ENCODE results near the gene MRPS35.

MRPS35 gene

GRCh38 chr12:27772328-27773049 is 61.9 kb downstream of the MRPS35 start:
- no peak for DNase-seq (ENCODE audit: low read depth)

DNA sequence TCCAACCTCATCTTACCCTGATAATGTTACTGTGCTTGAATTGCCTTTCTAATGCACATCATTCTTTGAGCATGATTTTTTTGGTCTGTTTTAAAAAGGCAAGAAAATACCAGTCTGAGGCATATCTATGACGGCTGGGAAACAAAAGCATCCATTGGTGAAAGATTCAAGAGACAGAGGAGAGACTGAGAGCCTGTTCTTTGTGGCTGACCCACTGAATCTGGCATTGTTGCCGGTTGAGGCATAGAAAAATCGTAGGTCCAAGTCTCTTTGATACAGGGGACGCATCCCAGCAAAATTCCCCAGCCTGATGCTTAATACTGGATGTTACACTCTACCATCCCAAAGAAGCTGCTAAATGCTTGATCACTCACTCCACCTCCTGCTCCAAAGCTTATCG is 66.5 kb downstream of the MRPS35 start:
- DNase-seq (ENCODE audit: low read depth), result no peak

DNA sequence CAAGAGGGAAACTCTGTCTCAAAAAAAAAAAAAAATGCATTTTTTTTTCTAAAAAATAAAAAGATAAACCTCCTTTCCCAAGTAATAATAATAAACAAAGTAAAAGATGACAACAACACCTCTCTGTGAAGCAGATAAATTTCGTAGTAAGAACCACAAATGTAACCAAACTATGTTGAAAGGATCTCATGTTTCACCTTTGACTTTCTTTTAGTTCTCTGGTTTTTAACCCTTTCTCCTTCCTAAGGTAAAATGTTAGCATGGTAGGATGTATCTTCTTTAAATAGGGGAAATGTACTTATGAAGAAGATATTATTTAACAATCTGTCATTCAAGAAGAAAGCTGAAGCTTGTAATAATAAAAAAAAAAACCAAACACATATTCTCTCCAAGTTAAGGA is 67.6 kb downstream of the MRPS35 start:
- no peak for DNase-seq (ENCODE audit: low read depth)

DNA sequence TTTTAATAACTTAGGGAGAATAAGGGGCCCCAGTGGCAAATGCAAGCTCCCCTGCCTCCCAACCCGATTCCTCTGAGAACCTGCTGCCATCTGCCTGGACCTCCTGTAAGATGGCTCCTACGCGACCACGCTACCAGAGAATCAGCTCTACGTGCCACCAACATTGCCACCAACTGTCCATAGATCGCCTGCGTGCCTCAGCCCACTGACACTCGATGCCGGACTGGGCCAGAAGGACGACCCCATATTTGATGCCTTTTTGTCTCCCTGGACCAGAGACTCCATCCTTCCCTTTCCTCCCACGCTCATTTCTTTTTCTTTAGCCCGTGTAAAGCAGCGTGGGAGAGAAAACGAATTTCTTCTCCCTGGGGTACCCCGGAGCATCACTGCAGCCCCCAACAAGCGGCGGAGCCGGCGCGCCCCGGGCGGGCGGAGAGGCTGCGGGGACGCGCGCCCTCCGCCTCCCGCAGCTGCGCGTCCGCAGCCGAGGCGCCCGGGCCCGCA is 68.8 kb downstream of the MRPS35 start:
- peak; percentile 5 for DNase-seq (ENCODE audit: low read depth)

GRCh38 chr12:27779920-27780611 is 69.4 kb downstream of the MRPS35 start, which contains the start of the genes KLHL42 and MANSC4:
TSS of gene KLHL42 (plus strand) at chr12:27780233. CDS start at chr12:27780331, 98 bp downstream.
TSS of gene MANSC4 (minus strand) at chr12:27780236. CDS start at chr12:27771276, 8,960 bp downstream.
- DNase-seq (ENCODE audit: low read depth), result peak; percentile 42

DNA sequence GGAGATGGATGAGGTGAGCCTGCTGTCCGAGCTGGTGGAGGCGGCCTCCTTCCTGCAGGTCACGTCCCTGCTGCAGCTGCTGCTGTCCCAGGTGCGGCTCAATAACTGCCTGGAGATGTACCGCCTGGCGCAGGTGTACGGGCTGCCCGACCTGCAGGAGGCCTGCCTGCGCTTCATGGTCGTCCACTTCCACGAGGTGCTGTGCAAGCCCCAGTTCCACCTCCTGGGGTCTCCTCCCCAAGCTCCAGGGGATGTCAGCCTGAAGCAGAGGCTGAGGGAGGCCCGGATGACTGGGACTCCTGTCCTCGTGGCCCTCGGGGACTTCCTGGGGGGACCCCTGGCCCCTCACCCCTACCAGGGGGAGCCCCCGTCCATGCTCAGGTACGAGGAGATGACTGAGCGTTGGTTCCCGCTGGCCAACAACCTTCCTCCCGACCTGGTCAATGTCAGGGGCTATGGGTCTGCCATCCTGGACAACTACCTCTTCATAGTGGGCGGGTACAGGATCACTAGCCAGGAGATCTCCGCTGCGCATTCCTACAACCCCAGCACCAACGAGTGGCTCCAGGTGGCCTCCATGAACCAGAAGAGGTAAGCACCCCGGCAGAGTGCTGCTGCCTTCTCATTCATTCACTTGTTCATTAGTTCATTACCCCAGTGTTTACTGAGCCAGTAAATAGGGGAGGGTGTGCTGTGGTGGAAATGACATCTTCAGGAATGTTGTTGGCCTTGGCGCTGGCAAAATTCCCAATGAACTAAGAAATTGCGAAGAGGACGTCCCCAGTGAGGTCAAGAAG is 70.2 kb downstream of the MRPS35 start:
- no peak for DNase-seq (ENCODE audit: low read depth)

- no peak for DNase-seq (ENCODE audit: low read depth)
These were observed 71.0 kb downstream of the MRPS35 start for GRCh38 chr12:27781680-27782079.

DNA sequence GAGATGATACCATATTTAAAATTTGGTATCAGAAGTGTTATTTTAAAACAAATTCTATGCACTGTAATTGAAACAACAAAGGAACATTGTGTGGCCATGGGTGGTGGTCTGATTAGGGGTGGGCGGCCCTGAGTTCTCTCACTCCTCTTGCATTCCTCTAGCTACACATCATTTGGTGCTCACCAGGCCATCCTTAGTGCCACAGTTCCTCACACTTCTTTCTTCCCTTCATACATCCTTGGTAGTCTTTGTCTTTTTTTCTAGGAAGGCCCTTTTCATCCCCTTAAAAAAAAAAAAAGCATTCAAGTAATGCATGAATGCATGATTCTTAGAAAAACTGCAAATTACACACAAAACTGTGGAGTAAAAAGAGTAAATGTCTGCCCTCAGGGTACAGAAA is 71.8 kb downstream of the MRPS35 start:
- no peak for DNase-seq (ENCODE audit: low read depth)

DNA sequence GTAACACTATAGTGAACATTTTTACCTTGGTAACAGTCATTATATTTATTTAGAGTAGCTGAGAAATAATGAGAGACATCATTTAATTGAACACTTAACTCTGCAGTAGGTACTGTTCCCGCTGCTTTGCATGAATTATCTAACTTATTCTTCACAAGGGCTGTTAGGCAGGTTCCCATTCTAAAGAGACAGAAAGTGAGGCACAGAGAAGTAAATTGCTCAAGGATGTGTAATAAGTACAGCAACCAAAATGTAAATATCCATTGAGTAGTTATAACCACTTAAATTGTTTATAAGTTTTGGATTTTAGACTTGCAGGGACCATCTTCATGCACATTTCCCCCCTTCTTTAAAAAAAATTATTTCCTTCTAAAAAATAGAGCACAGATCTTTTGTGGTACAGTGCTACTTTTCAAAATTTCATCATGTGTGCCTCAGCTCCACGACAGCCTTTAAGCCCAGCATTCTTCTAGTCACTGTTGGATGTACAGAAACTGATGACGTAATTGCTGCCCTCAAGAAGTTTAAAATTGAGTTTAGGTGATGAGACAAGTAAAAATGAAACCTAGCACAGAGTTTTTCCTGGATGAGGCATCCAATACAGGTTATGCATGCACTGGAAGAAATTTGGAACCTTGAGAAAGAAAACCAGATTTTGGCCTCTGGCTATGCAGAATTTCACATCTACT is 75.4 kb downstream of the MRPS35 start:
- no peak for DNase-seq (ENCODE audit: low read depth)

- DNase-seq (ENCODE audit: low read depth), result no peak
These were observed 76.9 kb downstream of the MRPS35 start for GRCh38 chr12:27787559-27787958.

DNA sequence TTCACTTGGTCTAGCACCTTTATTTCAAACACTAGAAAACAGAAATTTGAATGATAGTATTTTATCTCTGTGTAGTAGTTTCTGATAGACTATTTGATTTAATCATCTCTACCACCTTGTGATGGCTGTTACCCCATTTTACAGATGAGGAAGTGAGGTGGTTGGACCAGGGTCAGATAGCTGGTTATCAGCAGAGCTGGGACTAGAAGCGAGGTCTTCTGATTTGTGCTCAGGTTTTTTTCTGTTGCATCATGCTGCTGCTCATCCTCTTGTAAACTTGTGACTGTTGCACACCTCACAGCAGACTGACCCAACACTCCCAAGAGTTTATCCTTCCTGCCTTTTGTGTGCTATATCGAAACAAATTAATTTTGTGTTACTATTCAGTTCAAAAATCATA is 79.5 kb downstream of the MRPS35 start:
- no peak for DNase-seq (ENCODE audit: low read depth)

DNA sequence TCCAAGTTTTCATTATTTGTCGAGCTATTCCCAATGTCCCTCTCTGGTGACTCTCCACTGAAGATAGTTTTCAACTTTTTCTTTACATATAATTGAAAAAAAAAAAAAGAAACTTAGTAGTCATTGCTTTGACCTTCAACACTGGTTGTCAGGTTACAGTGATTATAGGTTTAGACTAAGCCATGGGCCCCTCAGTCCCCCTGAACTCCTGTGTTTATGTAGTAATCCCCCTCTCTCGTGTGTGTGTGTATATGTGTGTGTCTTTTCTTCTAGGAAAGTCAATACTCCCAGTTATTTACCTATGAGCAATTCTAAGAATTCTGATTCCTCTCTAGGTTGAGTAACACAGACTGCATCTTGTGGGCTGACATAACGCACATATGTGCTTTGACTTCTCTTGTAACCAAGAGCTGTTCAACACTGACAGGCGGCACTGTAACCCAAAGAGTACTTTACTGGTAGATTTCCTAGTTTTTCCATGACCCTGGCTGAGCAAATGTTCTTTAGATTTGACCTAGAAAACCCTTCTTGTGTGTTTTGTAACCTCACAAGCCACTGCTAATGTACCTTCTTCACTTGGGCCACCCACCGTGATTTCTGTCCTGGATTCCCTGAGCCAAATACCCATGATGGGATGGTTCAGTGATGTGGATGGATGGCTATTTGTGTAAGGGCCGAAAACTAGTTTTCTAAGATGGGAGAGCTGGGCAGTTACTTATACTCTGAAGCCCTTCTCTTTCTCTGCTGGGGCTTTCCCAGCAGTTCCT is 84.4 kb downstream of the MRPS35 start:
- no peak for DNase-seq (ENCODE audit: low read depth)

- DNase-seq (ENCODE audit: low read depth), result no peak
These were observed 85.5 kb downstream of the MRPS35 start for GRCh38 chr12:27796128-27796527.

DNA sequence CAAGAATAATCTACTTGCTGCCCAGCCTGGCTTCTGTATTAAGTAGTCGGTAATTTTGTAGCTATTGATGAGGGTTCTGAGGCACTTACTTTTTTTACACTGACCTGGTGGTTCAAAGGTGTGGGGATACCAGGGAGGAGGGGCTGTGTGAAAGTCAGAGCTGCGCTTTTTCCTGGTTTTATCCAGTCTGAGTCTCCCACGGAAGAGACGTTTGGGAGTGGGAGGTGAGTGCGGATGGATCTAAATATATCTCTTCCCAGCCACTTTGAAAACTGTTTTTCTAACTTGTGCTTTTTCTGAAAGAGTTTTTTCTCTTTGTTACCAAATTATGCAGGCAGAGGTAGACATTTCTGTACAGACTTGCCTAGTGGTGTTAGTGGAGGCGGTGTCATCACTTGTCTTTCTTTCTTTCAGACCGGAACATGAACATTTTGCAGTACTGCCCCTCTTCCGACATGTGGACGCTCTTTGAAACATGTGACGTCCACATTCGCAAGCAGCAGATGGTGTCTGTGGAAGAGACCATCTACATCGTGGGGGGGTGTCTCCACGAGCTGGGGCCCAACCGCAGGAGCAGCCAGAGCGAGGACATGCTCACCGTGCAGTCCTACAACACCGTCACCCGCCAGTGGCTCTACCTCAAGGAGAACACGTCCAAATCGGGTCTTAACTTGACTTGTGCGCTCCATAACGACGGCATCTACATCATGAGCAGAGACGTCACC is 86.8 kb downstream of the MRPS35 start:
- no peak for DNase-seq (ENCODE audit: low read depth)

DNA sequence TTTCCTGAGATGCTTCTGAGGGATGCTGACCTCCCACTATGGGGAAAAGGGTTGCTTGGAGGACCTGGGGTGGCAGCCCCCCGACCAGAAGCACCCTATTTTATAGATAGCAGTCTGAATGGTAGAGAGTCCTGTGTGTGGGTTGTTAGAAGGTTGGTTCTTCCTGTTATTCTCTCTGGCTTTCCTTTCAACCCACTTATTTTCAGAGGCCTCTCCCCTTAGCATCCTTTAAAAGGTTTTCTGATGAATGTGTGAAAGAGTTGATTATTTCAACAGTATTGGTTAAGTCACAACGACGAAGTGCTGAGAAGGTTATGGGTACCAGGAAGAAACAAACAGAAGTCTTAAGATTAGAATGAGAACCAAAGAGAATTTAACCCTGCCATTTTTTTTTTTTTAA is 90.2 kb downstream of the MRPS35 start:
- no peak for DNase-seq (ENCODE audit: low read depth)

GRCh38 chr12:27801630-27802029 is 91.0 kb downstream of the MRPS35 start:
- no peak for DNase-seq (ENCODE audit: low read depth)

GRCh38 chr12:27802511-27802910 is 91.9 kb downstream of the MRPS35 start:
- no peak for DNase-seq (ENCODE audit: low read depth)

DNA sequence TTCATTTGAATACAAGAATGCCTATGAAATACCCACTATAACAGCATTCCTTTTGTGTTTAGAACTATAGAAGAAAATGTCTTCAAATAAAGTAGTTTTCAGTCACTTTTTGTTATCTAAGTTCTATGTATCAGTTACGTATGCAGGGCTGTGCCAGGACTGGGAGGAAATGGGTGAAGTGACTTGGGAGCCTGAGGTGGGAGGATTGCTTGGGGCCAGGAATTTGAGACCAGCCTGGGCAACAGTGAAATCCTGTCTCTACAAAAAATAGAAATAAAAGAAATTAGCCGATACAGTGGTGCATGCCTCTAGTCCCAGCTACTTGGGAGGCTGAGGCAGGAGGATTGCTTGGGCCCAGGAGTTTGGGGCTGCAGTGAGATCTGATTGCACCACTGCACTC is 92.3 kb downstream of the MRPS35 start:
- DNase-seq (ENCODE audit: low read depth), result no peak

DNA sequence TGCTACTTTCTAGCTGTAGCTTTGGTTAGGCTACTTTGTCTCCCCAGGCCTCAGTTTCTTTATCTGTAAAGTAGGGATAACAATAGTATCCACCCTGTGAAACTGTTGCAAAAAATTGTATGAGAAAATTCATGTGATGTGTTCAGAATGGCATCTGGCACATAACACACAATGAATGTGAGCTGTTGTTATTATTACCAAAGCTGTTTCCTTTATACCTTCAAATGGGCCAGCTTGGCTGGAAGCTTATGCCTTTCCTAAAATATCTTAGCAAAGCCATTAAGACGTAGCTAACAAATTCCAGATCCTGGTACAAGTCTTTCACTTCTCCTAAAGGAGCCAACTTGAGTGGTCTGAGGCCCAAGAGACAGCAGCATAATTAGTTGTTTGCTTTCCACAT is 94.6 kb downstream of the MRPS35 start:
- DNase-seq (ENCODE audit: low read depth), result no peak
